HUES64 (cell line): ENCODE data around the gene CCDC80.

ENCODE experiments used
- H3K27ac ChIP-seq: 2 replicates; pipeline ENCODE4 v1.7.0; 2013; ENCODE audit warnings: low read depth, low read length, inconsistent platforms
- H3K27me3 ChIP-seq: 2 replicates; pipeline ENCODE4 v1.6.1; 2013; ENCODE audit warnings: mild to moderate bottlenecking, low read length; ENCODE audit not compliant: insufficient read depth
- H3K36me3 ChIP-seq: 2 replicates; pipeline ENCODE4 v1.6.1; 2013; ENCODE audit warnings: mild to moderate bottlenecking, low read length; ENCODE audit not compliant: insufficient read depth
- H3K4me1 ChIP-seq: 2 replicates; pipeline ENCODE4 v1.6.1; 2013; ENCODE audit warnings: mild to moderate bottlenecking, low read length, moderate library complexity; ENCODE audit not compliant: insufficient read depth
- H3K4me3 ChIP-seq: 2 replicates; pipeline ENCODE4 v1.5.1; 2013; ENCODE audit warnings: mild to moderate bottlenecking, low read length, moderate library complexity
- H3K9ac ChIP-seq: 2 replicates; pipeline ENCODE4 v1.6.1; 2013; ENCODE audit warnings: mild to moderate bottlenecking, low read depth, low read length
- H3K9me3 ChIP-seq: 2 replicates; pipeline ENCODE4 v1.6.1; 2013; ENCODE audit warnings: low read depth, low read length; ENCODE audit not compliant: insufficient read depth
- WGBS: fragments of 150-250, 120-280 bp; methylation state at CpG from one replicate; pipeline ENCODE4 v1.1.7; 2013; ENCODE audit warnings: missing lambda C conversion rate; 5-methylcytosine and 5-hydroxymethylcytosine counted together

Gene CCDC80

GRCh38 chr3:112560721-112561483 is 80.0 kb downstream of the CCDC80 start:
- H3K27ac ChIP-seq, result peak overlapping the region; percentile 98; the same call in 1 of the 2 replicates
- WGBS, result under 1% methylated on average over 29 of the region's 29 CpGs
- H3K27me3 ChIP-seq, result no peaks in the 10 kb centered on the region
- H3K9ac ChIP-seq, result peak overlapping the region; percentile 88
- H3K4me3 ChIP-seq, result peak overlapping the region; percentile 83
- H3K36me3 ChIP-seq, result peaks cover 9% of the 10 kb centered on the region
- H3K9me3 ChIP-seq, result no peaks in the 10 kb centered on the region
- peaks cover 33% of the 10 kb centered on the region for H3K4me1 ChIP-seq

- Histone ChIP-seq H3K27me3 (no peaks in the 10 kb centered on the region), H3K9ac (peak overlapping the region; percentile 88), H3K4me3 (peak overlapping the region; percentile 83), H3K4me1 (peaks cover 31% of the 10 kb centered on the region), H3K9me3 (no peaks in the 10 kb centered on the region), H3K36me3 (peaks cover 11% of the 10 kb centered on the region), H3K27ac (no peak overlapping the region)
- 0% methylated on average over 1 of the region's 2 CpGs for WGBS
These were observed 80.6 kb downstream of the CCDC80 start for GRCh38 chr3:112560307-112560706.

- no CpG with 5 or more reads among the region's 1 CpG for WGBS
- Histone ChIP-seq H3K27ac (no peak overlapping the region), H3K27me3 (no peaks in the 10 kb centered on the region), H3K4me3 (no peak overlapping the region), H3K36me3 (peaks cover 21% of the 10 kb centered on the region), H3K9ac (no peak overlapping the region), H3K9me3 (no peaks in the 10 kb centered on the region), H3K4me1 (peaks cover 14% of the 10 kb centered on the region)
These were observed 83.0 kb downstream of the CCDC80 start for GRCh38 chr3:112557976-112558375.

DNA sequence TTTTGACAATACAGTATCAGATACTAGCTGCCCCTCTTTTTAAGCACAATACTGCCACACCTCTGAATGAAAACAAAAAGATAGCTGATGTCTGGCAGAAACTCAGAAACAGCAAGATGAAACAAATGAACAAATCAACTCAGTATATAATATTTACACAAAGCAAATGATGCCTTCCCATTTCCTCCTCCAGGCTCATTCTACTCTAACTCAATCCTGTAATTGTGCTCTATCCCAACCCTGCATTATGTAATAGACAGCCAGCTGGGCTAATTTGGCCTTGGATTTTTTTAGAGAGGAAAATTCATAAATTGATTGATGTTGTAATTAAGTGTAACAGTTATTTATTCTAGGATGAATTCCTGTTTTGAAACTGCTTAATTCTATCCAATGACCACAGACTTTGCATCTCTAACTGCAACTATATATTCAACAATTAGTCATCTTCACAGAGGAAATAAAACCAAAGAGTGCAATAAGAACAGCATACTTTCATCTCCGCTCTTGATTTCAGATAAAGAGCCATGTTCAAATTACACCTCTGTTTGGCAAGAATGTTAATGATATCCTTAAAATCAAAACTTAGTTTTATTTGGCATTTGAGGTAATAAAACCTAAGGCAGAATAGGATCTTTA is 85.3 kb downstream of the CCDC80 start:
- 100% methylated on average over 1 of the region's 1 CpG for WGBS
- Histone ChIP-seq H3K27me3 (no peaks in the 10 kb centered on the region), H3K9ac (no peak overlapping the region), H3K4me3 (no peak overlapping the region), H3K9me3 (no peaks in the 10 kb centered on the region), H3K36me3 (peaks cover 25% of the 10 kb centered on the region), H3K4me1 (peaks cover 13% of the 10 kb centered on the region), H3K27ac (no peak overlapping the region)

DNA sequence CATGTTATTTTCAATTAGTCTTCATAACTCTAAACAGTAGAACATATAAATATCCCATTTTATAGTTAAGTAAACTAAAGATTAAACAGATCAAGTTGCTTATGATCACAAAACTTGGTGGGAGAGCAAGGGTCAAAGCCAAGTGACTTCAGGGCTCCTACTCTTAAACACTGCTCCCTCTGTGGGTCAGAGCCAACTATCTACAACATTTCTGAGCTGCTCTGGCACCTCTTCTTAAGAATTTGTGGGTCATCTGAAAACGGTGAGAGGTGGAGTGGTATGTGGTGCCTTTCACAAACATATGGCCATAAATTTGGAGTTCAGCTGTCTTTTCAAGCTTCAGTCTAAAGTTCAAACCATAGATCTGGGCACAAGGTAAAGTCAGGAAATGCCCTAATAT is 90.1 kb downstream of the CCDC80 start:
- H3K9me3 ChIP-seq, result no peaks in the 10 kb centered on the region
- WGBS, result 68% methylated on average over 1 of the region's 1 CpG
- H3K4me3 ChIP-seq, result no peak overlapping the region
- H3K9ac ChIP-seq, result no peak overlapping the region
- no peak overlapping the region for H3K27ac ChIP-seq
- H3K36me3 ChIP-seq, result peaks cover 51% of the 10 kb centered on the region
- H3K27me3 ChIP-seq, result no peaks in the 10 kb centered on the region
- no peaks in the 10 kb centered on the region for H3K4me1 ChIP-seq
